Fibroblast of peridontal ligament (primary cell): ENCODE results near the gene CCL8.

Source experiments
- DNase-seq: peaks from one replicate; pipeline ENCODE4 v3.0.0-alpha.2; 2010; ENCODE audit errors: extremely low read depth

CCL8 gene

DNA sequence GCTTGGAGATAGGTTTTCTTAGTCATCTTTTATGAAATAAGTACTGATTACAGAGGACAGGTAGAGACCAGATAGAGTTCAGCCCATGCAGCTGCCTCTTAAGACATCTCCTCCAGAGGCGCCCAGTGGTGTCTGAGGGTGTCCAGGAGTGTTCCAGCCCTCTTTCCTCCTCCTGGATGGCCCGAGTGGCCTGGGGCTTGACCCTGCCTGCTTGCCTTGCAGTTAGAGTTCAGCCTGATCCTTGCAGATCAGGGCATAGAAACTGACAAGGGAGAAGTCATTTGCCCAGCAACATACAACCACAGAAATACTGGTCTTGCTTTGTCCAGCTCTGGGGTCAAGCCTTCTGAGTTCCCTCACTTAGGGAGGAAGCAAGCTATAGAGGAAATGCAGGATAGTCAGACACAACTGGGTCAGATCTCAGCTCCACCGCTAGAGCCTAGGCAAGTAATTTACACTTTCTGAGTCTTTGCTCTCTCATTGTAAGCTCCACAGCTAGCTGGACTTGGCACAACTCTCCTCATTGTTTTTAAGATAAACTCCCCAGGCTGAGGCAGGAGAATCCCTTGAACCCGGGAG lies 47.4 kb downstream of the CCL8 start:
- no peak for DNase-seq

DNA sequence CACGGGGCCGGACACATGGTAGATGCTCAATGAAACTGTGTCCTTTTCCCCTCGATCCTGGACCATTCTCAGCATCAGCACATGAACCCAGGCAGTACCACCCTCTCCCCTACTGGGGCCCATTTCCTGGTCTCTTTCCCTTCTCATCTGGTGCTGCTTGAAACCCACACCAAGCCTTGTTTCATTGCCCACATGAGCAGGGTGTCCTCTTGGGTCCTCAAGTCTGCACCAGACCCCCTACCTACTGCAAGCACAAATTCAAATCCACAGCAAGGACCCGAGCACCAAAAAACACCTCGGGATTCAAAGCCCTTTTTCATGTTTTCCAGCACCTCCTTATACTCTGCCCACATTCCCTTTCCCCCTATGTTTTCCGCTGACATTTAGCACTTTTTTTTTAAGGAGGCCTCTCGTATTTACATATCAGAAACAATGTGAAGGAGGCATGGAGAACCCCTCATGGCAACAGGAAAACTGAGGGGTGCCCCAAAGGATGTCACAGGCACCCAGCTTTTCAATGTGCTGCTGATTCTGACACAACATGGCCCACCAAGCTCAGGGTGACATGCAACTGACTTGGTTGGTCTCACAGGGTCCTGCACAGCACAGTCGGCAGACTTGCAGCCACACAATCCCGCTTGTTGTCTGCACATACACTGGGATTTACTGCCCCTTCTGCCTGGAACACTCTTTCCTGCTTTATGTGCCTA lies 48.4 kb downstream of the CCL8 start:
- DNase-seq, result no peak

DNA sequence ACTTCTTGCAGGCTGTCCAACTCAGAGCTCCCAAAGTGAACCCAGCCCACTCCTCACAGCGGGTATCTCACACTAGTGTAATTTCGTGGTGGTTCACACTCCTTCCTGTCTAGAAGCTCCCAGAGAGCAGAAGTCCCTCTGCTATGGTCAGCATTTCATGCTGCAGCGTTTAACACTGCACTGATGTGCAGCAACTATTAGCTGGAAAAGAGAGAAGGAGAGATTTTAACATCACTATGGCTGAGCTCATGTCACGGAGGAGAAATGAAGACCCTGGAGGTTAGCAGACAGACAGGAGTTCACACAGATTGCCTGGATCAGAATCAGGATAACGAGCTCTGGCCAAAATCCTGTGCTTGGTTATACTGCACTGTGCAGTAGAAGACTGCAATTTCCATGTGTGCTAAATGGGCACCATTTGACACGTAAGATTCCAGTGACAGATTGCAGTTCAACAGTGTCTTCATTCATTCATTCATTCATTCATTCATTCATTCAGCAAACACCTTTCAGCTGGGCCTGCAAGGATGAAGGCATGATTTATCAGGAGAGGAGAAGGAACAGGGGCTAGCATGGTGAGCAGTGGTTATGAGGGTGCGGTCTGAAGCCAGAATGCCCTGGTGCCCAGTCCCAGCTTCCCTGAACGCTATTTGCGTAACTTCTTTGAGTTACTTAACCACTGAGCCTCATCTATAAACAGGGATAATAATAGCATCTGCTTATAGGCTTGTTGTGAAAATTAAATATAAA lies 49.1 kb downstream of the CCL8 start:
- no peak for DNase-seq

DNA sequence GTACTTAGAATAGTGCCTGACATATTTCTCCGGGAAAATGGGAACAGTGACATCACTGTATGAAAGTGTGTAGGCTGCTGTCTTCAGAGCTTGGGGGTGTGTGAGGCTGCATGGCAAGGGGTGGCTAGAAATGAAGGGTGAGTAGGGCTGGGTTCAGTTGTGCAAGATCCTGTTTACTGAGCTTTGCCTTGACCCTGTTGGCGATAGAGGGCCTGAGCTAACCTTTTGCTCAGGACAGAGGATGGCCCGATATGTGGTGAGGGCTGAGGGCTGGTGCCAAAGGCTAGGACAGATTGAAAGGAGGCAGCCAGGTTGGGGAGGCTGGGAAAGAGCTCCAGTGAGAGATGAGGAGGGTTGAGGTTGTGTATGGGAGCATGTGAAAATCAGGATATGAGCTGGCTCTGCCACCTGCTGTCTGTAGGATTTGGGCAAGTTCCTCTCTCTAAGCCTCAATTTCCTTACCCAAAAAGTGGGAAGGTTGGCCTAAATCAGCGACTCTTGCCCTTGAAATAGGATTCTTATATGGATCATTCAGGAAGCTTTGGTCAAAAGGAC lies 49.8 kb downstream of the CCL8 start:
- no peak for DNase-seq

DNA sequence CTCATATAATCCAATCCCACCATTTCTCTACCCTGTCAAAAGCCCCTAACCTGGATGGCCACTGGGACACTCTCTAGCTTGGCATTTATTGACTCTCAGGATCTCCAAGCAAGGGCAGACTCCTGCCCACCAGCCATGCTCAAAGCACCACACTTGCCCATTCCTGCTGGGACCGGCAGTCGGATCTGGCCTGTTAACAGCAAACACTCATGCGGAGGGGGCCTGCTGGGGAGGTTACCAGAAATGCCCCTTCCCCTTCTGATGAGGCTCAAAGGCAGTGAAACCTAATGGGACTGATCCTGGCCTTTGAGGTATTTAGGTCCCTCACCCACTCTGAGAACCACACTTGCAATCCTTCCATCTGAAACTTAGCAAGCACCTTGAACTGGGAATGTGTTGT lies 50.3 kb downstream of the CCL8 start:
- no peak for DNase-seq

DNA sequence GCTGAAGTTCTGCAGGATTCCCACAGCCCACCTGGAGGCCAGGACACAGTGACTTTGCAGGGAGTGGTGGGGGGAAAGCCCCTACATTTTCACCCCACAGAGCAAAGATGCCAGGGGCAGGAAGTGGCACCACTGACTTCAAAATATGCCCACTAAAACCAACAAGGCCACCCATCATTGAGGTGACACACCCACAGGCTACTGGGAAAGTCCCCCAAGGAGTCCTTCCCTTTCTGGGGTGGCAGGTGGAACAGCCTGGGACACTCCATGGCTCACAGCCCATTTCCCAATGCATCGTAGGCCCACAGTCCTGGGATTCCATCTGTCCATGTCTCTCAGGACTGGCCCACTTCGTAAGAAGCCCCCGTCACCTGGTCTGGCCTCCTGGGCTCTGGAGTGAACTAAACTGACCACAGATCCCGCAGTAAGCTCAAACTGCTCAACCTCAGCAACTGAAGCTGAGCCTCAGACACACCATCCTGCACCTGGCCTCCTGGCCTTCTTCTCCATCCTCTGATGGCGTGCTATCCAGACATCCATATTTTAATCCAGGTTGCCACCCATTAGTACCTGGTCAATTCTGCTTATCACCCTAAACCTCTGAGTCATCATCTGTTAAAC lies 51.3 kb downstream of the CCL8 start:
- DNase-seq, result no peak

DNA sequence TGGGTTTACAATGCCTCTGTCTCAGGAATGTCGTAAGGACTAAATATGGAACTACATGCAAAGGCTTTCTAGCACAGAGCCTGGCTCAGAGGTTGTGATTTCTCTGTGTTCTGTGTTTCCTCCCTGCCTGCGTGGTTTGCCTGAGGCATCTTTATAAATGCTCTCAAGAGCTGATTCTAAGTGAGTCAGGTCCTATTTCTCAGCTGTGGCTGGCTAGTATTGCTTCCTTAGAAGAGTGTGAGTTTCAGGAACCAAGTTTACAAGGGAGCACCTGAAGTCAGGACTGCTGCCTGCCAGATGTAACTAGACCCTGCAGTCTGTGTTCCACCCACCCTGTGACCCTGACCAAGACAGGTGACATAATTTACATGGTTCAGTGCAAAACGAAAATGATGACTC lies 51.8 kb downstream of the CCL8 start:
- DNase-seq, result no peak
